Kidney (tissue), 14 donors: Measurements from ENCODE around the gene CPS1. TPM values are rescaled to one million over a fixed set of nuclear protein-coding genes. Genes with fewer than 3 reads are reported as not detected.

Source experiments
- DNase-seq, 5 donors: peaks; one replicate each; pipeline ENCODE4 v3.0.0-alpha.2; 2013 to 2020
- FAIRE-seq: peaks from 2 replicates; lab custom pipeline; 2012; peaks lifted over from hg19 to GRCh38; lab: Jason Lieb, UNC
- H3K27ac ChIP-seq, 2 donors: one replicate each; pipeline ENCODE4 v1.7.0; 2013; ENCODE audit warnings: low read depth in 2 of 2, low read length in 2 of 2, inconsistent platforms in 1 of 2
- H3K27me3 ChIP-seq: one replicate; pipeline ENCODE4 v1.7.1; 2013; ENCODE audit warnings: low read length, inconsistent platforms; ENCODE audit not compliant: control insufficient read depth, insufficient read depth
- H3K36me3 ChIP-seq, 3 donors: one replicate each; pipeline versions ENCODE4 v1.7.0 to v1.7.1; 2013; ENCODE audit warnings: low read length in 3 of 3, control low read depth in 1 of 3, inconsistent platforms in 1 of 3; ENCODE audit not compliant: insufficient read depth in 3 of 3, control insufficient read depth in 2 of 3
- H3K4me1 ChIP-seq, 3 donors: one replicate each; pipeline versions ENCODE4 v1.7.0 to v1.7.1; 2013; ENCODE audit warnings: low read length in 3 of 3, inconsistent platforms in 1 of 3, low read depth in 1 of 3; ENCODE audit not compliant: control insufficient read depth in 2 of 3, insufficient read depth in 2 of 3
- H3K4me3 ChIP-seq, 3 donors: one replicate each; pipeline versions ENCODE4 v1.7.0 to v1.8.1; 2013; ENCODE audit warnings: low read length in 3 of 3, control low read depth in 1 of 3, inconsistent platforms in 1 of 3
- H3K9ac ChIP-seq, 3 donors: one replicate each; pipeline versions ENCODE4 v1.7.0 to v1.7.1; 2013; ENCODE audit warnings: low read length in 3 of 3, control low read depth in 1 of 3, inconsistent platforms in 1 of 3
- H3K9me3 ChIP-seq, 3 donors: one replicate each; pipeline versions ENCODE4 v1.7.0 to v1.7.1; 2013; ENCODE audit warnings: low read length in 3 of 3, control low read depth in 1 of 3, inconsistent platforms in 1 of 3; ENCODE audit not compliant: control insufficient read depth in 2 of 3, insufficient read depth in 1 of 3
- CTCF ChIP-seq: IDR thresholded peaks from 3 replicates; pipeline ENCODE4 v1.5.1; 2012; ENCODE audit warnings: mild to moderate bottlenecking, moderate library complexity, borderline replicate concordance; ENCODE audit not compliant: insufficient read depth; ENCODE audit errors: extremely low read depth
- intact Hi-C: fragments of 100-400 bp; cut with DNase I; formaldehyde crosslinking; loops from one replicate; pipeline ENCODE4 v1.11.1; 2022
- polyA plus RNA-seq: library from polyadenylated mRNA; stranded (reverse); fragments of 350-450 nt; fragmentation: Illumina TruSeq; extraction: RNeasy Lipid Tissue Mini Kit (QIAGEN cat#74804); gene quantifications from one replicate; pipeline ENCODE4 v1.2.3, GENCODE V29; 2014; ENCODE audit warnings: low read depth, low replicate concordance; ENCODE audit not compliant: insufficient read depth
- total RNA-seq: library from RNA; stranded (reverse); fragmentation: NEBNext Ultra II Directional; extraction: Animal tissue kit (Norgen Biotek cat#: 25700); gene quantifications from one replicate; pipeline ENCODE4 v1.2.1, GENCODE V29; 2021
- donor health status: control.
- donor health status: control.
- donor health status: control.
- donor health status: control.
- donor health status: control.
- donor health status: DM: yes; HTN: yes; CAD: no.
- donor health status: Normal renal cell carcinoma (clear cell type).

Gene CPS1
- total and polyA plus RNA-seq, 2 donors from 2014 or later: 6.7 TPM

GRCh38 chr2:210577263-210578071, 21.1 kb downstream of the CPS1 start:
- H3K27ac ChIP-seq: no peak overlapping the region
- no peaks in the 10 kb centered on the region for H3K36me3 ChIP-seq
- H3K9ac ChIP-seq: no peak overlapping the region
- H3K9me3 ChIP-seq: no peaks in the 10 kb centered on the region
- peaks cover 0 to 6% (median 0%) of the 10 kb centered on the region in 3 donors for H3K4me1 ChIP-seq
- no peak overlapping the region for H3K4me3 ChIP-seq
- FAIRE-seq: peak; percentile 37
- intact Hi-C loops: no loop called here
- peak in 2 of 5 donors; percentile 44 to 64 for DNase-seq
- TF ChIP-seq CTCF: peak; percentile 64
- no peaks in the 10 kb centered on the region for H3K27me3 ChIP-seq

DNA sequence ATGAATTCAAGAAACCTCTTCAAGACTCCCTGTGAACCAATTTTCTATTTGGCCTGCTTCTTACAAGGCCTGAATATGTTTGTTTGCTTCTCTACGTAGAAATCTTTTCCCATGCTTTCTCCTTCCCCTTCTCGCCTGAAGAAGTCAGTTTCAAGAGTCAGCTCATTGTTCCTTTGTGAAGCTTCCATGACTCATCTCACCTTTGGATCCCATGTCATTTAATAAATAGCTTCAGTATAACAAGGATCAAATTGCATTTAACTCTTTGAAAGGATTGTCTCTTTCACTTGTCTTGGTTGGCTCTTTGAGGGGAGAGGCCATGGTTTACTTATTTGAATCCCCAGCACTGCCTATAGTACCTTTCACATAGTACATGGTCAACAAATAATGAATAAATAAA, 28.4 kb downstream of the CPS1 start:
- no peak overlapping the region for H3K4me3 ChIP-seq
- H3K4me1 ChIP-seq: no peaks in the 10 kb centered on the region
- DNase-seq (no peak), FAIRE-seq (no peak)
- H3K36me3 ChIP-seq: no peaks in the 10 kb centered on the region
- no peak for TF ChIP-seq CTCF
- no peak overlapping the region for H3K9ac ChIP-seq
- H3K9me3 ChIP-seq: no peaks in the 10 kb centered on the region
- intact Hi-C loops: no loop called here
- no peaks in the 10 kb centered on the region for H3K27me3 ChIP-seq
- H3K27ac ChIP-seq: no peak overlapping the region

DNA sequence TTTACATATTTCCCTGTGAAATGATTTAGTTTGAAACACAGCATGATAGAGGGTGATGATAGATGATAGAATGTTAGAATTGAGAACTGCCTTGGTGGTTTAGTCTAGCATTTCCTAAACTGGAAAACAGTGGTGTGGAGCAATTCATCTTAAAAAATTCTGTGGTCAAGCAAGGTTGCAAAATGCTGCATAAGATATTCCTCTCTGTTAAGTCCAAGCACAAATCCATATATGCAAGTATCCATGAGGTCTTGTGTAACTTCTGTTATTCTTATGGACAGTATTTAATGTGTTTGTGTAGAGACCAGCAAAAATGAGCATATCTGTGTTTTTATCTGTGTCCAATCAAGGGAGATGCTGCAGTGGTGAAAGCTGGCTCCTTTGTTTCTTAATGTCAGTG, 30.0 kb downstream of the CPS1 start:
- FAIRE-seq: no peak
- TF ChIP-seq CTCF: no peak
- intact Hi-C loops: no loop called here

More for the DNA sequence above, 30.0 kb downstream of the CPS1 start:
- Histone ChIP-seq H3K9me3 (no peaks in the 10 kb centered on the region), H3K27me3 (no peaks in the 10 kb centered on the region), H3K9ac (no peak overlapping the region), H3K4me1 (no peaks in the 10 kb centered on the region), H3K27ac (no peak overlapping the region), H3K4me3 (no peak overlapping the region), H3K36me3 (no peaks in the 10 kb centered on the region)
- DNase-seq: no peak
